Iris pigment epithelial cell (primary cell): Measurements from ENCODE around the gene BTNL2.
"Not testable (repeated sequence)": the region's sequence is repeated elsewhere in the genome, so short reads cannot be mapped to it uniquely, and the experiment has no call there.

Source experiments
- DNase-seq: peaks from one replicate; pipeline ENCODE4 v3.0.0-alpha.2; 2011; ENCODE audit warnings: low read depth

BTNL2 gene

GRCh38 chr6:32367644-32368043 is 39.3 kb downstream of the BTNL2 start:
- DNase-seq, result no peak

- DNase-seq, result not testable (repeated sequence)
Measured at GRCh38 chr6:32359225-32359624, 47.8 kb downstream of the BTNL2 start.

GRCh38 chr6:32358548-32358947 is 48.4 kb downstream of the BTNL2 start:
- not testable (repeated sequence) for DNase-seq

- DNase-seq, result no peak
Measured at GRCh38 chr6:32355018-32355417, 52.0 kb downstream of the BTNL2 start.

- no peak for DNase-seq
Measured at GRCh38 chr6:32353348-32353747, 53.6 kb downstream of the BTNL2 start.
